Measurements from ENCODE around the gene WDR12. TPM values are rescaled to one million over a fixed set of nuclear protein-coding genes. Genes with fewer than 3 reads are reported as not detected.
"Not testable (repeated sequence)": the region's sequence is repeated elsewhere in the genome, so short reads cannot be mapped to it uniquely, and the experiment has no call there.

WDR12 gene
- total RNA-seq, 1 donor from 2014 or later: 53.5 TPM

- peak; percentile 72 for DNase-seq
- H3K4me1 Mint-ChIP-seq (ENCODE audit: low read depth, unreplicated experiment): peaks cover 4% of the 10 kb centered on the region
- peak overlapping the region; percentile 95 for H3K4me3 Mint-ChIP-seq (ENCODE audit: unreplicated experiment)
- H3K9me3 Mint-ChIP-seq (ENCODE audit: unreplicated experiment): peaks cover 2% of the 10 kb centered on the region
- H3K36me3 Mint-ChIP-seq (ENCODE audit: unreplicated experiment): peaks cover 4% of the 10 kb centered on the region
- no peak for TF ChIP-seq CTCF (IDR thresholded peaks at IDR 0.05; ENCODE audit: partially characterized antibody, unreplicated experiment)
- H3K27ac Mint-ChIP-seq (ENCODE audit: unreplicated experiment): peak overlapping the region; percentile 77
- peaks cover 2% of the 10 kb centered on the region for H3K27me3 Mint-ChIP-seq (ENCODE audit: unreplicated experiment)
Observed at GRCh38 chr2:202870431-202871299, 40.8 kb downstream of the WDR12 start.

- Mint-ChIP-seq H3K27ac (ENCODE audit: unreplicated experiment) (no peak overlapping the region), H3K4me1 (ENCODE audit: low read depth, unreplicated experiment) (no peaks in the 10 kb centered on the region), H3K27me3 (ENCODE audit: unreplicated experiment) (no peaks in the 10 kb centered on the region), H3K36me3 (ENCODE audit: unreplicated experiment) (no peaks in the 10 kb centered on the region), H3K4me3 (ENCODE audit: unreplicated experiment) (no peak overlapping the region), H3K9me3 (ENCODE audit: unreplicated experiment) (peaks cover 5% of the 10 kb centered on the region)
- TF ChIP-seq CTCF (IDR thresholded peaks at IDR 0.05; ENCODE audit: partially characterized antibody, unreplicated experiment): no peak
- no peak for DNase-seq
Observed at GRCh38 chr2:202861987-202862386, 49.5 kb downstream of the WDR12 start.

GRCh38 chr2:202858601-202859000 lies 52.9 kb downstream of the WDR12 start:
- TF ChIP-seq CTCF (IDR thresholded peaks at IDR 0.05; ENCODE audit: partially characterized antibody, unreplicated experiment): no peak
- no peaks in the 10 kb centered on the region for H3K36me3 Mint-ChIP-seq (ENCODE audit: unreplicated experiment)
- no peak for DNase-seq
- no peak overlapping the region for H3K27ac Mint-ChIP-seq (ENCODE audit: unreplicated experiment)
- H3K4me1 Mint-ChIP-seq (ENCODE audit: low read depth, unreplicated experiment): no peaks in the 10 kb centered on the region
- peaks cover 5% of the 10 kb centered on the region for H3K9me3 Mint-ChIP-seq (ENCODE audit: unreplicated experiment)
- H3K27me3 Mint-ChIP-seq (ENCODE audit: unreplicated experiment): no peaks in the 10 kb centered on the region
- H3K4me3 Mint-ChIP-seq (ENCODE audit: unreplicated experiment): no peak overlapping the region

- H3K4me3 Mint-ChIP-seq (ENCODE audit: unreplicated experiment); H3K9me3 Mint-ChIP-seq (ENCODE audit: unreplicated experiment); H3K36me3 Mint-ChIP-seq (ENCODE audit: unreplicated experiment); H3K4me1 Mint-ChIP-seq (ENCODE audit: low read depth, unreplicated experiment); DNase-seq; H3K27me3 Mint-ChIP-seq (ENCODE audit: unreplicated experiment); H3K27ac Mint-ChIP-seq (ENCODE audit: unreplicated experiment): not testable (repeated sequence)
Observed at GRCh38 chr2:202849343-202849742, 62.1 kb downstream of the WDR12 start.

GRCh38 chr2:202848813-202849212 lies 62.7 kb downstream of the WDR12 start:
- Mint-ChIP-seq H3K4me1 (ENCODE audit: low read depth, unreplicated experiment) (no peaks in the 10 kb centered on the region), H3K36me3 (ENCODE audit: unreplicated experiment) (no peaks in the 10 kb centered on the region), H3K4me3 (ENCODE audit: unreplicated experiment) (no peak overlapping the region), H3K9me3 (ENCODE audit: unreplicated experiment) (no peaks in the 10 kb centered on the region), H3K27ac (ENCODE audit: unreplicated experiment) (no peak overlapping the region), H3K27me3 (ENCODE audit: unreplicated experiment) (no peaks in the 10 kb centered on the region)
- TF ChIP-seq CTCF (IDR thresholded peaks at IDR 0.05; ENCODE audit: partially characterized antibody, unreplicated experiment): no peak
- no peak for DNase-seq

Data from glutamatergic neuron (in vitro differentiated cells).